Mammary epithelial cell (primary cell): ENCODE data around the gene DIRAS2.

ENCODE experiments used
- CTCF ChIP-seq, 2 donors: IDR thresholded peaks in 1 of 2; conservative IDR thresholded peaks in 1 of 2; 2 replicates each; pipeline ENCODE4 v1.5.1; 2011 to 2012; ENCODE audit warnings: inconsistent platforms in 2 of 2, low read length in 2 of 2, mild to moderate bottlenecking in 2 of 2, control low read depth in 1 of 2, low read depth in 1 of 2; ENCODE audit not compliant: insufficient read depth in 1 of 2; ENCODE audit errors: extremely low read depth in 1 of 2
- EZH2 ChIP-seq: IDR thresholded peaks from 2 replicates; pipeline ENCODE4 v1.6.1; 2012; ENCODE audit warnings: low read length, inconsistent platforms, borderline replicate concordance

GRCh38 chr9:90631964-90632363, 10.7 kb downstream of the DIRAS2 start:
- TF ChIP-seq CTCF (conservative IDR thresholded peaks at IDR 0.05 in 1 of 2, IDR thresholded peaks at IDR 0.05 in 1 of 2; ENCODE audit: extremely low read depth in 1 of 2, insufficient read depth in 1 of 2, low read depth in 1 of 2, low read length in 2 of 2) (no peak), EZH2 (no peak)
